NCI-H2081 treated with DMSO at 0.1 percent for 48 hours (cell line): ENCODE data around the gene LAX1.
"Not testable (repeated sequence)": the region's sequence is repeated elsewhere in the genome, so short reads cannot be mapped to it uniquely, and the experiment has no call there.

Experiments used
- DNase-seq: peaks from one replicate; lab custom pipeline; 2025; lab: John Stamatoyannopoulos, UW

LAX1 gene

GRCh38 chr1:203768256-203768655, 3.3 kb downstream of the LAX1 start:
- DNase-seq = no peak

- peak; percentile 16 for DNase-seq
These were observed 4.7 kb downstream of the LAX1 start for GRCh38 chr1:203769505-203770343.

DNA sequence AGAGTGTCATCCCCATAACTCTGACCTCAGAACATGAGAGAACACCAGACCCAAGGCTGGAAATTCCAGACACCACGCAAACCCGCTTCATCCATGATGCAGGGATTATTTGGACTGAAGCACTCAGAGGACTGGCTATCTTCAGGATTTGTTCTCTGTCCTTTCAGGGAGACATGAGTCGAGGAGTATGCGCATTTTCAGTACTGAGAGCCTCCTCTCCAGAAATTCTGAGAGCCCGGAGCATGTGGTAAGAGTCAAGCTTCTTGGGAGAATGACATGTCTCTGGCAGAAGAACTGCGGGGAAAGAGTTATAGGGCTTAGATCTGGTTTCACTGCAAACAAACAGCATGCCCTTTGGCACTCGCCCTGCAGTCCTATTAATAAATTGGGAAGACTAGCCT, 6.9 kb downstream of the LAX1 start:
- DNase-seq = no peak

DNA sequence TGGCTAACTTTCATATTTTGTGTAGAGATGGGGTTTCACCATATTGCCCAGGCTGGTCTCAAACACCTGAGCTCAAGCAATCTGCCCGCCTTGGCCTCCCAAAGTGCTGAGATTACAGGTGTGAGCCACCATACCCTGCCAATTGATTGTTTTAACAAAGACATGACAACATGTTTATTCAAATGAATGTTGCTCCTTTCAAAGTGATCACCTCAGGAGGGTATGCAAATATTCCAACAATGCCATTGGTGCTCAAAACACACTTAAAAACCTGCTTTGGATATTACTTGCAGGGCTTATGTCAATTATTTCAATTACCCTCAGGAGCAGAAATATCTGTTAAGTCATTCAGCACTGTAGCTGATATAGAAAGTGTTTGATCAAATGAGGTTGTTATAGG, 7.9 kb downstream of the LAX1 start:
- DNase-seq = no peak

DNA sequence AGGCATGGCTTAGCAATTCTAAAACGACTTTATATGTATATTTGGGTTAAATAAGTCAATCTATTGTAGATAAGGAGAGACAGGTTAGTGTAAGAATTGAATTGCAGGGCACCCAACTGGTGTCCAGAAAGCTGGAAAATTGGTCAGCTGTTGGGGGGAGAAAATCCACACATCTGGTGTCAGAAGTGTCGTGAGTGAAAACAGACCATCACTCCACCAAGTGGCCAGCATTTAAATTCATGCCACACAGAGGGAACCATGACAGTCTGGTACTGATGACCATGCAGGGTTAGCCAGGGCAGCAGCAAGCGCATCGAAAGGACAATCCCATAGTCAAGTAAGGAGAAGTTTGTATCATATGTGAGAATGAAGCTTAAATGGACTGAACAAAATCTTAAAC, 11.7 kb downstream of the LAX1 start:
- no peak for DNase-seq

DNA sequence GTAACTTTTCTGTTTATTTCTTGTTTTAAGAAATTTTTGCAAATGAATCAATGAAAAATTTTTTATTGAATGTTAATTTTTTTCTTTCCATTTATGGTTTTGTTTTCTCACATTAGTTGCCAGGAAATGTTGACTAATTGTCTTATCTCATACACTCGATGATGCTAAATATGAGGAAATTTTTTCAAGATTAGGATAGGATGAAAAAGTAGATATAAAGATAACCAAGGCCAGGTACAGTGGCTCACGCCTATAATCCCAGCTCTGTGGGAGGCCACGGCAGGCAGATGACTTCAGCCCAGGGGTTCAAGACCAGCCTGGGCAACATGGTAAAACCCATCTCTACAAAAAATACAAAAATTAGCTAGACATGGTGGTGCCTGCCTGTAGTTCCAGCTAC, 12.6 kb downstream of the LAX1 start:
- no peak for DNase-seq

DNA sequence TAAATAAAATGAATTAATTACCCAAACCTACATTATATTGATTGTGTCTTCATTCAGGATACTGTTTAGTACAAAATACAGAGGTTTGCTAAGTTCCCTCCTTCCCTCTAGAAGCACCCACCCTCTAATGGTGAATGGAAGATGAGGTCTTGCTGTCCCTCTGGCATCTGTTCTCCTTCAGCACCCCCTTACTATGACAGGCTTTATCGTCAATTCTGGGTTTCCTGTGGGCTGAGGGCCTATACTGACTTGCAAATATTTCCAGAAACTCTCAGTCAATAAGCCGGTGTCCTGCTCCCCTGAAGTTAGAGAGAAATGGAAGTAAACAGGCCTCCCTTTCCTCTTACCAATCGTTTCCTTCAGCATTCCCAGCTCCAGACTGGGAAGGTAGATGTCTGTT, 13.2 kb downstream of the LAX1 start:
- no peak for DNase-seq

DNA sequence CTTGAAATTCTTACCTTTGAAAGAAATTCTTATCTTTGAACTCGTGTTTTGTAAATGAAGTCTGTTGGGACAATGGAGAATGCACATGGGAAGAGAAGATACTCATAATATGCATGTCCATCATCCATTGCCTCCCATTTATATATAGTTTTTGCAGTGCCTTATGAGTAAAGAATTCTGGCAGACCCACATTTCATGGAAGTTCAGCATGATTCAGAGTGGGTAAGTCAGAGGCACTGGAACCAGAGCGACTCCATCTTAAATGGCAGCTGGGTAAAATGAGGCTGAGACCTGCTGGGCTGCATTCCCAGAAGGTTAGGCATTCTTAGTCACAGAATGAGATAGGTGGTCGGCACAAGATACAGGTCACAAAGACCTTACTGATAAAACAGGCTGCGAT, 13.8 kb downstream of the LAX1 start:
- DNase-seq = no peak

DNA sequence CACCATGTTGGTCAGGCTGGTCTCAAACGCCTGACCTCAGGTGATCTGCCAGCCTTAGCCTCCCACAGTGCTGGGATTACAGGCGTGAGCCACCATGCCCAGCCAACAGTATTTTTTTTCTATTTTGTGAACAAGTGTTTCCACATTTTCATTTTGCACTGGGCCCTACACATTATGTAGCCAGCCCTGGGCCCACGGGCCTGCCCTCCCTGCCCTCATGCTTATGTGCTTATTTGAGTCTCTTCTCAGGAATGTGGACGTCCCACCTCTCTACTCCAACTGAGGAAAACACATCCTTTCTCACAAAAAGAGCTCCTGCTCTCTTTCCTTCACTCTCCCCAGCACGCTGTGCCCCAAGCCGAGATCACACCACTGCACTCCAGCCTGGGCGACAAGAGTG, 17.0 kb downstream of the LAX1 start:
- no peak for DNase-seq

GRCh38 chr1:203789966-203790365, 25.0 kb downstream of the LAX1 start:
- DNase-seq = no peak

- DNase-seq = no peak
These were observed 26.5 kb downstream of the LAX1 start for GRCh38 chr1:203791498-203791897.

DNA sequence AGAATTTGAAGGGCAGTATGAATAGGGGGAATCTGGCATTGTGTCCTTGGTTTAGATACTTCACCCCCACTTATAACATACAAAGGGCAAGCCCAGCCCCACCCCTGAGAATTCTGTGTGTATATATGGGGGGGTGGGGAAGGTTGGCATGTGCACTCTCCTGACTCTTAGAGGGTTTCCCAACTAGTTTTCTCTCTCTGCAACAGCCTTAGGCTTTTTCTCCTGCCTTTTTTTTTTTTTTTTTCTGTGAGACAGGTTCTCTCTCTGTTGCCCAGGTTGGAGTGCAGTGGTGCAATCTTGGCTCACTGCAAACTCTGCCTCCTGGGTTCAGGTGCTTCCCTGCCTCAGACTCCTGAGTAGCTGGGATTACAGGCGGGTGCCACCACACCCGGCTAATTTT, 27.5 kb downstream of the LAX1 start:
- no peak for DNase-seq

DNA sequence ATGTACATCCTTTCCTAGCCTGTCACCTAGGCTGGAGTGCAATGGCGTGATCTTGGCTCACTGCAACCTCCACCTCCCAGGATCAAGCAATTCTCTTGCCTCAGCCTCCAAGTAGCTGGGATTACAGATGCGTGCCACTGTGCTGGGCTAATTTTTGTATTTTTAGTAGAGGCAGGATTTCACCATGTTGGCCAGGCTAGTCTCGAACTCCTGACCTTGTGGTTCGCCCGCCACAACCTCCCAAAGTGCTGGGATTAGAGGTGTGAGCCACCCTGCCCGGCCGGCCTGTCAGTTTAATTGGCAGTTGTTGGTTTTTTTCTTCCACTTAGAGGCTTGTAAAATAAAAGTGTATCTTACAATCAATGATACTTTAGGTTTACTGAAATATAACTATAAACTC, 28.6 kb downstream of the LAX1 start:
- not testable (repeated sequence) for DNase-seq

- no peak for DNase-seq
These were observed 29.9 kb downstream of the LAX1 start for GRCh38 chr1:203794764-203795440.

- peak; percentile 95 for DNase-seq
These were observed 30.7 kb downstream of the LAX1 start, which contains the start of the genes ZBED6 and ZC3H11A for GRCh38 chr1:203795441-203796235. Gene ZBED6, plus strand, starts transcription at chr1:203795623. Its CDS starts 1,900 bp downstream, at chr1:203797523. Gene ZC3H11A, plus strand, starts transcription at chr1:203795623. Its CDS starts 21,448 bp downstream, at chr1:203817071.

GRCh38 chr1:203796236-203796605, 31.2 kb downstream of the LAX1 start:
- no peak for DNase-seq

GRCh38 chr1:203797216-203797615, 32.2 kb downstream of the LAX1 start:
- DNase-seq = no peak

DNA sequence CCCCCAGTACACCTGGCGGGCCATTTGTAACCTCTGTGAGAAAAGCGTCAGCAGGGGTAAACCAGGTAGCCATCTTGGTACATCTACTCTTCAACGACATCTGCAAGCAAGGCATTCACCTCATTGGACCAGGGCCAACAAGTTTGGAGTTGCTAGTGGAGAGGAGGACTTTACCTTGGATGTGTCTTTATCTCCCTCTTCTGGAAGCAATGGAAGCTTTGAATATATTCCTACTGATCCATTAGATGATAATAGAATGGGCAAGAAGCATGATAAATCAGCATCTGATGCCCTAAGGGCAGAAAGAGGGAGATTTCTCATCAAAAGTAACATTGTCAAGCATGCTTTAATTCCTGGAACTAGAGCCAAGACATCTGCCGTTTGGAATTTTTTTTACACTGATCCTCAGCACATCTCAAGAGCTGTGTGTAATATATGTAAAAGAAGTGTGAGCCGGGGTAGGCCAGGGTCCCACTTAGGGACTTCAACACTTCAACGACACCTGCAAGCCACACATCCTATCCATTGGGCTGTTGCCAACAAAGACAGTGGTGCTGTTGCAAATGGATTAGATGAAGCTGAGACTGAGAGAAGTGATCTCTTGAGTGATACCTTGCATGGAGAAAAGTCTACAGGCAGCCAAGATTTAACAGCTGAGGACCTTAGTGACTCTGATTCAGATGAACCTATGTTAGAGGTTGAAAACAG, 33.1 kb downstream of the LAX1 start:
- DNase-seq = no peak

DNA sequence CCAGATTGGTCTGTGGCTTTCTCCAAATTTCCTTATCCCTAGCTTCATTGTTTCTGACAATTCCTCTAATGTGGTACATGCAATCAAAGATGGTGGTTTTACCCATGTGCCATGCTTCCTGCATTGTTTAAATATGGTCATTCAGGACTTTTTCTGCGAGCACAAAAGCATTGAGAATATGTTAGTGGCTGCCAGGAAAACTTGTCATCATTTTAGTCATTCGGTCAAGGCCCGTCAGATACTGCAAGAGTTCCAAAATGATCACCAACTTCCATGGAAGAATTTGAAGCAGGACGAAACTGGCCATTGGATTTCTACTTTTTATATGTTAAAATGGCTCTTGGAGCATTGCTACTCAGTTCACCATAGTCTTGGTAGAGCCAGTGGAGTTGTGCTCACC, 34.2 kb downstream of the LAX1 start:
- DNase-seq = no peak

DNA sequence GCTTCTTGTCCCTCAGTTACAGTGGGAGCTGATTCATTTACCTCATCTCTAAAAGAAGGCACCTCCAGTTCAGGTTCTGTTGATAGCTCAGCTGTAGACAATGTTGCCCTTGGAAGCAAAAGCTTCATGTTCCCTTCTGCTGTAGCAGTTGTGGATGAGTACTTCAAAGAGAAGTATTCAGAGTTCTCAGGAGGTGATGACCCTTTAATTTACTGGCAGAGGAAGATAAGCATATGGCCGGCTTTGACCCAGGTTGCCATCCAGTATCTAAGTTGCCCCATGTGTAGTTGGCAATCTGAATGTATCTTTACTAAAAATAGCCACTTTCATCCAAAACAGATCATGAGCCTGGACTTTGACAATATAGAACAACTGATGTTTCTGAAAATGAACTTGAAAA, 35.0 kb downstream of the LAX1 start:
- DNase-seq = no peak

GRCh38 chr1:203805689-203806088, 40.7 kb downstream of the LAX1 start:
- DNase-seq = no peak

GRCh38 chr1:203807196-203807595, 42.2 kb downstream of the LAX1 start:
- DNase-seq = no peak
